ENCODE data around the gene NYAP2.

Gene NYAP2

DNA sequence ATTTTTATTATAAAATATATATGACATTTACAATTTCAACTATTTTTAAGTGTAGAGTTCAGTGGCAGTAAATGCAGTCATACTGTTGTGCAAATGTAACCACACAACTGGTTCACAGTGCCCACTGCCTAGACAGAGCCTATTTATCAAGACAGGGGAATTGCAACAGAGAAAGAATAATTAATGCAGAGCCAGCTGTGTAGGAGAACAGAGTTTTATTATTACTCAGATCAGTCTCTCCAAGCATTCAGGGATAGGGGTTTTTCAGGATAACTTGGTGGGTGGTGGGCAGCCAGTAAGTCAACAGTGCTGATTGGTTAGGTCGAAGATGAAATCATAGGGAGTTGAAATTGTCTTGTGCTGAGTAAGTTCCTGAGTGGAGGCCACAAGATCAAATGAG is 200.3 kb downstream of the NYAP2 start:
- Histone ChIP-seq H3K27ac (ENCODE audit: low read depth, low read length) (no peak overlapping the region), H3K4me1 (ENCODE audit: insufficient read depth, low read length) (no peaks in the 10 kb centered on the region), H3K27me3 (ENCODE audit: control insufficient read depth in 1 of 2, insufficient read depth in 2 of 2, low read length in 2 of 2) (no peaks in the 10 kb centered on the region), H3K9me3 (ENCODE audit: low read length) (no peaks in the 10 kb centered on the region), H3K36me3 (ENCODE audit: insufficient read depth, low read length) (no peaks in the 10 kb centered on the region), H3K9ac (ENCODE audit: low read length) (no peak overlapping the region), H3K4me3 (ENCODE audit: low read depth in 1 of 2, low read length in 2 of 2) (no peak overlapping the region)

DNA sequence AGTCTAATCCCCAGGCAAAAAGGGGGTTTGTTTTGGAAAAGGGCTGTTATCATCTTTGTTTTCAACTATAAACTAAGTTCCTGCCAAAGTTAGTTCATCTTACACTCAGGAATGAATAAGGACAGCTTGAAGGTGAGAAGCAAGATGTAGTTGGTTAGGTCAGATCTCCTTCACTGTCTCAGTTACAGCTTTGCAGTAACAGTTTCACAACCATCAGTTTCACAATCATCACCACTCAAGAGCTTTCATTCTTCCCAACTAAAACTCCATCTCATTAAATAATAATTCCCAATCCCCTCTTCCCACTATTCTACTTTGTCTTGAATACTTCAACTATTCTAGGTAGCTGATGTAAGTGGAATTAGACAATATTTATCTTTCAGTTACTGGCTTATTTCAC is 200.9 kb downstream of the NYAP2 start:
- no peak overlapping the region for H3K27ac ChIP-seq (ENCODE audit: low read depth, low read length)
- no peak overlapping the region for H3K4me3 ChIP-seq (ENCODE audit: low read depth in 1 of 2, low read length in 2 of 2)
- no peak overlapping the region for H3K9ac ChIP-seq (ENCODE audit: low read length)
- no peaks in the 10 kb centered on the region for H3K36me3 ChIP-seq (ENCODE audit: insufficient read depth, low read length)
- H3K4me1 ChIP-seq (ENCODE audit: insufficient read depth, low read length), result no peaks in the 10 kb centered on the region
- no peaks in the 10 kb centered on the region for H3K9me3 ChIP-seq (ENCODE audit: low read length)
- H3K27me3 ChIP-seq (ENCODE audit: control insufficient read depth in 1 of 2, insufficient read depth in 2 of 2, low read length in 2 of 2), result no peaks in the 10 kb centered on the region

DNA sequence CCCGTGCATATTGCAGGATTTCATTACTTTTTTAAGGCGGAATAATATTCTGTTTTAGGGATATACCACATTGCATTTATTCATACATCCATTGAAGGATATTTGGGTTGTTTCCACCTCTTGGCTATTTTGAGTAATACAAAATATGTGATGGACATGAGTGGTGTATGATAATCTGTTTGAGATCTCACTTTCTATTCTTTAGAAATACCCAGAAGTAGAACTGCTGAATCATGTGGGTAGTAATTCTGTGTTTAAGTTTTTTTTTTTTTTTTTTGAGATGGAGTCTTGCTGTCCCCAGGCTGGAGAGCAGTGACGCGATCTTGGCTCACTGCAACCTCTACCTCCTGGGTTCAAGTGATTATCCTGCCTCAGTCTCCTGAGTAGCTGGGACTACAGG is 201.4 kb downstream of the NYAP2 start:
- no peaks in the 10 kb centered on the region for H3K27me3 ChIP-seq (ENCODE audit: control insufficient read depth in 1 of 2, insufficient read depth in 2 of 2, low read length in 2 of 2)
- H3K9ac ChIP-seq (ENCODE audit: low read length), result no peak overlapping the region
- H3K4me1 ChIP-seq (ENCODE audit: insufficient read depth, low read length), result no peaks in the 10 kb centered on the region
- H3K27ac ChIP-seq (ENCODE audit: low read depth, low read length), result no peak overlapping the region
- no peaks in the 10 kb centered on the region for H3K36me3 ChIP-seq (ENCODE audit: insufficient read depth, low read length)
- no peak overlapping the region for H3K4me3 ChIP-seq (ENCODE audit: low read depth in 1 of 2, low read length in 2 of 2)
- H3K9me3 ChIP-seq (ENCODE audit: low read length), result no peaks in the 10 kb centered on the region

DNA sequence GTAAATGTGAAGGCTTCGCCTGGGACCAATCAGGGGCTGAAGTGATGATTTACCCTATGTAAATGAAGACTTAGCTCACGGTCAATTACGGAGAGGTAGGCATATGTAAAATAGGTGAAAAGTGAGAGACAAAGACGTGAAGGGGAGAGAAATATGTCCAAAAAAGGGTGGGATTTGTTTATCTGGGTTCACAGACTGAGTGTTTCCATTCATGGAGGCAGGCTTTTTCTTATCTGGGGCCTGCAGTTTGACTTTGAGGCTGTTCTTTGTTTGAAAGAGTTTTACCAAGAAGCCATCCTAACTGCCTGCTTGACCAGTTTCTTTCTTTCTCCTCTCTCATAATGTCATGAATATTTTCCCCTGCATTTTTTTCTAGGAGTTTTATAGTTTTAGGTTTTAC is 202.7 kb downstream of the NYAP2 start:
- Histone ChIP-seq H3K4me3 (ENCODE audit: low read depth in 1 of 2, low read length in 2 of 2) (no peak overlapping the region), H3K36me3 (ENCODE audit: insufficient read depth, low read length) (no peaks in the 10 kb centered on the region), H3K9me3 (ENCODE audit: low read length) (no peaks in the 10 kb centered on the region), H3K27me3 (ENCODE audit: control insufficient read depth in 1 of 2, insufficient read depth in 2 of 2, low read length in 2 of 2) (no peaks in the 10 kb centered on the region), H3K27ac (ENCODE audit: low read depth, low read length) (no peak overlapping the region), H3K9ac (ENCODE audit: low read length) (no peak overlapping the region), H3K4me1 (ENCODE audit: insufficient read depth, low read length) (no peaks in the 10 kb centered on the region)

DNA sequence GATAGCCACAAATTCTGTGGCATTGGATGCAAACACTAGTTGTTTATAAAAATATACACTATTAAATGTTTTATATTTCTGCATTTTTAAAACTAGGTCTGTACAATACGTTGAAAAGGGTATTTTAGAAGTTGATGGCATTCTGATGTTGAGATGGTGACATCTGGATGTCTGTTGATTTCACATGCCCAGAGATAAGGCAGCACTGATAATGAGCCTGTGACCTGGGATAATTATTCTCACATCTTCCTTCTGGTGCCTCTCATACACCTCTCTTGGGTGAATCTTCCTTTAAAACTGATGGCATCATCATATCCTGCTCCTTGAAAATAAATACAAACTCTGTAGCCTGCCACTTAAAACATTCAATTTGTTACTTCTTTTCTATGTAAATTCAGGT is 208.6 kb downstream of the NYAP2 start:
- H3K27ac ChIP-seq (ENCODE audit: low read depth, low read length), result no peak overlapping the region
- no peak overlapping the region for H3K9ac ChIP-seq (ENCODE audit: low read length)
- H3K9me3 ChIP-seq (ENCODE audit: low read length), result no peaks in the 10 kb centered on the region
- no peaks in the 10 kb centered on the region for H3K36me3 ChIP-seq (ENCODE audit: insufficient read depth, low read length)
- no peaks in the 10 kb centered on the region for H3K4me1 ChIP-seq (ENCODE audit: insufficient read depth, low read length)
- no peaks in the 10 kb centered on the region for H3K27me3 ChIP-seq (ENCODE audit: control insufficient read depth in 1 of 2, insufficient read depth in 2 of 2, low read length in 2 of 2)
- H3K4me3 ChIP-seq (ENCODE audit: low read depth in 1 of 2, low read length in 2 of 2), result no peak overlapping the region

DNA sequence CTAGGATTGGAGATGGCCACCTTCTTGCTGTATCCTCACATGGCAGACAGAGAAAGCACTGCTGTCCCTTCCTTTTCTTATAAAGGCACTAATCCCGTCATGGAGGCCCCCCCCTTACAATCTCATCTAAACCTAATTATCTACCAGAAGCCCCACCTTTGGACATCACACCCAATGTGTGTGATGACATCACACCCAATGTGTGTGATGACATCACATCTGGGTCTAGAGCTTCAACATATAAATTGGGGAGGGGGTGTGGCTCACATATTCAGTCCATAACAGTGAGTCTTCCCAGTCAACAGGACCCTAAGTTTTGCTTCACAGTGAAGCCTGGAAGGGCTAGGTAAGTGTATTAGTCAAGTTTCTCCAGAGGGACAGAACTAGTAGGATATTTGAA is 213.1 kb downstream of the NYAP2 start:
- Histone ChIP-seq H3K9me3 (ENCODE audit: low read length) (no peaks in the 10 kb centered on the region), H3K4me1 (ENCODE audit: insufficient read depth, low read length) (no peaks in the 10 kb centered on the region), H3K4me3 (ENCODE audit: low read depth in 1 of 2, low read length in 2 of 2) (no peak overlapping the region), H3K27ac (ENCODE audit: low read depth, low read length) (no peak overlapping the region), H3K9ac (ENCODE audit: low read length) (no peak overlapping the region), H3K27me3 (ENCODE audit: control insufficient read depth in 1 of 2, insufficient read depth in 2 of 2, low read length in 2 of 2) (no peaks in the 10 kb centered on the region), H3K36me3 (ENCODE audit: insufficient read depth, low read length) (no peaks in the 10 kb centered on the region)

DNA sequence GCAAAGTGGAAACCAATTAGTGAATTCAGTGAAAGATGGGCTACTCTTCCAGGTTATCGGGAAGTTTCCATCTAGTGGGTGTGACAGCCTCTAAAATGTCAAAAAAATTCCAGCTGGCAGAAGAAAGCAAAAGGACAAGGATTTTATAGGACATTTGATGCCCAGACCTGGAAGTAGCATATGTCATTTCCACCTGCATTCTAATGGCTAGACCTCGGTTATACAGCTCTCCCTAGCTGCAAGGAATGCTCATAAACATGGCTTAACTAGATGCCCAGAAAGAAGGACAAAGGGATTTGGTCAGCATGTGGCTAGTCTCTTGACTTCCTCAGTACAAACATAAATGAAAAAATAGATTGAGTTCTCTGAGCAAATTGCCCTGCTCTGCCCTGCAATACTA is 215.4 kb downstream of the NYAP2 start:
- H3K27me3 ChIP-seq (ENCODE audit: control insufficient read depth in 1 of 2, insufficient read depth in 2 of 2, low read length in 2 of 2), result no peaks in the 10 kb centered on the region
- H3K9ac ChIP-seq (ENCODE audit: low read length), result no peak overlapping the region
- no peak overlapping the region for H3K4me3 ChIP-seq (ENCODE audit: low read depth in 1 of 2, low read length in 2 of 2)
- H3K9me3 ChIP-seq (ENCODE audit: low read length), result no peaks in the 10 kb centered on the region
- no peak overlapping the region for H3K27ac ChIP-seq (ENCODE audit: low read depth, low read length)
- no peaks in the 10 kb centered on the region for H3K4me1 ChIP-seq (ENCODE audit: insufficient read depth, low read length)
- H3K36me3 ChIP-seq (ENCODE audit: insufficient read depth, low read length), result no peaks in the 10 kb centered on the region

DNA sequence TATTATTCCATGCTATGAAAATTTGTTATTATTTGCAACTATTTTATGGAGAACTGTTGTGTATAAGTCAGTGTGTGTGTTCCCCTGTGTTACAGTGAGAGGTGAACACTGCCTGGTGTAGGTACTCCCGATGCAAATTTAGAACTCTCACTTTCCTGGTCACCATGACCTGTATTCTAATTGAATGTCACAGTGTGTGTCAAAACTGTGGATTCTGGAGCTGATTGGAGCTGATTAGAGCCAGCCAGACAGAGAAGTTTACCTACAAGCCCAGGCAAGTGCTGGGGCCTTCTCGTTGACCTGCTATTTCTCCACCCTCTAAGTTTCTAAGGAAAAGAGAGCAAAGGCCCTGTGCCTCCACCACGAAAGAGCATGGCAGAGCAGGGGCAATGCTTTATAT is 216.0 kb downstream of the NYAP2 start:
- Histone ChIP-seq H3K36me3 (ENCODE audit: insufficient read depth, low read length) (no peaks in the 10 kb centered on the region), H3K9ac (ENCODE audit: low read length) (no peak overlapping the region), H3K4me1 (ENCODE audit: insufficient read depth, low read length) (no peaks in the 10 kb centered on the region), H3K4me3 (ENCODE audit: low read depth in 1 of 2, low read length in 2 of 2) (no peak overlapping the region), H3K9me3 (ENCODE audit: low read length) (no peaks in the 10 kb centered on the region), H3K27ac (ENCODE audit: low read depth, low read length) (no peak overlapping the region), H3K27me3 (ENCODE audit: control insufficient read depth in 1 of 2, insufficient read depth in 2 of 2, low read length in 2 of 2) (no peaks in the 10 kb centered on the region)

DNA sequence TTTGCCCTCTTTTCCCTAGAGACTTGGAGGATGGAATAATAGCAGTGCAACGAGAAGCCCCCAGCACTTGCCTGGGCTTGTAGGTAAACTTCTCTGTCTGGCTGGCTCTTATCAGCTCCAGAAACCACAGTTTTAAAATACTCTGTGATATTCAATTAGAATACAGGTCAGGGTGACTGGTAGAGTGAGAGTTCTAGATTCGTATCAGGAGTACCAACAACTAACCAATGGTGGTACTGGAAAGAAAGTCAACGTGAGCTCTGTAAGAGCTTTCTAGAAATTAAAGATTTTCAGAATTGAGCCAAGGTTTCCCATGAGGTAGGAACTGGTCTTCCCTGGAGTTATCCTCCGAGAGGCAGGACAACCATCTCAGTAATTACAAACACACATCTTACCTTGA is 216.9 kb downstream of the NYAP2 start:
- no peaks in the 10 kb centered on the region for H3K9me3 ChIP-seq (ENCODE audit: low read length)
- H3K4me3 ChIP-seq (ENCODE audit: low read depth in 1 of 2, low read length in 2 of 2), result no peak overlapping the region
- H3K27me3 ChIP-seq (ENCODE audit: control insufficient read depth in 1 of 2, insufficient read depth in 2 of 2, low read length in 2 of 2), result no peaks in the 10 kb centered on the region
- no peaks in the 10 kb centered on the region for H3K4me1 ChIP-seq (ENCODE audit: insufficient read depth, low read length)
- H3K9ac ChIP-seq (ENCODE audit: low read length), result no peak overlapping the region
- no peaks in the 10 kb centered on the region for H3K36me3 ChIP-seq (ENCODE audit: insufficient read depth, low read length)
- no peak overlapping the region for H3K27ac ChIP-seq (ENCODE audit: low read depth, low read length)

DNA sequence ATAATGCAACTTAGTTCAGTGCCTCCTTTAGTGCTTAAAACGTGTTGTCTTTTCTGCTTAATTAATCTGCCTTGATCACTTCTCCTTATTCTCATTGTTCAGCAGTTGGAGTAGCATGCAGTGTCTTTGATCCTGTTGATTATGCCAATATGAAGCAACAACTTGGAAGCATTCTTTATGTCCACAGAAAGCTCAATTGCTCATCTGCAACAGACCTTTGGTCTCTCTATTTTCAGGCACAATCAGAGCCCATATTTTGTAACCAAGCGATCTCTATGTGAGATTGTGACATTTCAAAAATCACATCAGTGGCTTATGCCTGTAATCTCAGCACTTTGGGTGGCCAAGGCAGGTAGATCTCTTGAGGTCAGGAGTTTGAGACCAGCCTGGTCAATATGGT is 217.3 kb downstream of the NYAP2 start:
- no peak overlapping the region for H3K4me3 ChIP-seq (ENCODE audit: low read depth in 1 of 2, low read length in 2 of 2)
- no peaks in the 10 kb centered on the region for H3K27me3 ChIP-seq (ENCODE audit: control insufficient read depth in 1 of 2, insufficient read depth in 2 of 2, low read length in 2 of 2)
- no peaks in the 10 kb centered on the region for H3K9me3 ChIP-seq (ENCODE audit: low read length)
- H3K27ac ChIP-seq (ENCODE audit: low read depth, low read length), result no peak overlapping the region
- H3K9ac ChIP-seq (ENCODE audit: low read length), result no peak overlapping the region
- H3K36me3 ChIP-seq (ENCODE audit: insufficient read depth, low read length), result no peaks in the 10 kb centered on the region
- no peaks in the 10 kb centered on the region for H3K4me1 ChIP-seq (ENCODE audit: insufficient read depth, low read length)

DNA sequence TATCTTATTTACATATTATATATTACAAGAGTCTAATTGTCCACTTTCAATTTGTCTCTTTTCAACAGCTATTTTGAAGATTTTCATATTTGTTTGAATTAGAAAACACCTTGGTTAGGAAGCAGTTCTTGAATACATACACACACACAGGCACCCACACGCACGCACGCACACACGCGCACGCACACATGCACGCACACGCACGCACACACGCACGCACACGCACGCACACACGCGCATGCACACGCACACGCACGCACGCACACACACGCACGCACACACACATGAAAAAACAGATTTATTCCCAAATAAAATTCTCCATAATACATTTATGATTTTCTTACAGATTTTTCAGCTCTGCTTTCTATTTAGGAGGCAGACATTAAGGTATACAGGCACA is 220.7 kb downstream of the NYAP2 start:
- no peak overlapping the region for H3K9ac ChIP-seq (ENCODE audit: low read length)
- no peaks in the 10 kb centered on the region for H3K36me3 ChIP-seq (ENCODE audit: insufficient read depth, low read length)
- H3K27me3 ChIP-seq (ENCODE audit: control insufficient read depth in 1 of 2, insufficient read depth in 2 of 2, low read length in 2 of 2), result no peaks in the 10 kb centered on the region
- no peak overlapping the region for H3K4me3 ChIP-seq (ENCODE audit: low read depth in 1 of 2, low read length in 2 of 2)
- no peak overlapping the region for H3K27ac ChIP-seq (ENCODE audit: low read depth, low read length)
- no peaks in the 10 kb centered on the region for H3K9me3 ChIP-seq (ENCODE audit: low read length)
- H3K4me1 ChIP-seq (ENCODE audit: insufficient read depth, low read length), result no peaks in the 10 kb centered on the region

DNA sequence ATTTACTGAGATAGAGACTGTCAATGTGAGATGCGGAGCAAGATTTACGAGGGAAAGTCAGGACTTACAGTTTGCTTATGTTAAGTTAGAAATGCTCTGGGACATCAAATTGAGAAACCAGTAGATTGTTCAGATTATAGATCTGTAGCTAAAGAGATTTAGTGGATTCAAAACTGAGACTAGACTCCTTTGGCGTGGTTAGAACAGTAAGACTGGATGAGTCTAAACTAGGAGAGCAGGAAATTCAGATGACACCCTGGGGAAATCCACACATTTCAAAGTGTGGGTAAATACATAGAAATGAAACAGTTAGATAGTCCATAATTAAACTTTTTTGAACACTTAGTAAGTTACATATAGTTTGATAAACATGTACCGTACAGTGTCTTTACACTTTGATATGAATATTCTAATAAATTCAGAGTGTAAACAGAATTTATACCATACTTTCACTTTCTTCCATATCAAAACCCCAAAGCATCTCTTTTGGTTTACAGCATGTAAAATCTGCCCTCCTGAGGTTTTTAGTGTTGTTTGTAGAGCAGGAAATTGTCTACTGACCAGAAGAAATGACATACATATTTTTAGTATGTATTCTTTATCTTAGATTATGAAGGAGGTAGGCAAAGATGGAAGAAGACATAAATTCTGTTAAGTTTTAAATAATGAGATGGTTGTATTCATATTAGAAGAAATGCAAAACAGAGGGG is 231.5 kb downstream of the NYAP2 start:
- Histone ChIP-seq H3K4me1 (ENCODE audit: insufficient read depth, low read length) (no peaks in the 10 kb centered on the region), H3K36me3 (ENCODE audit: insufficient read depth, low read length) (no peaks in the 10 kb centered on the region)

More for the DNA sequence above, 231.5 kb downstream of the NYAP2 start:
- Histone ChIP-seq H3K27me3 (ENCODE audit: control insufficient read depth in 1 of 2, insufficient read depth in 2 of 2, low read length in 2 of 2) (no peaks in the 10 kb centered on the region), H3K4me3 (ENCODE audit: low read depth in 1 of 2, low read length in 2 of 2) (no peak overlapping the region), H3K9me3 (ENCODE audit: low read length) (no peaks in the 10 kb centered on the region), H3K27ac (ENCODE audit: low read depth, low read length) (no peak overlapping the region), H3K9ac (ENCODE audit: low read length) (no peak overlapping the region)

All from muscle layer of colon (tissue), 2 donors.